Activated T-helper 1 cell treated with anti-CD3 and anti-CD28 coated beads, Interleukin-2, amount 50 U/mL, for 16 hours (primary cell): Measurements from ENCODE around the gene SBDS.
A peak's percentile ranks its signal among the peaks of the same experiment; 100 is the strongest.
"Not testable (repeated sequence)": the region's sequence is repeated elsewhere in the genome, so short reads cannot be mapped to it uniquely, and the experiment has no call there.

Experiments used
- DNase-seq, 2 donors: peaks; one replicate each; pipeline ENCODE4 v3.0.0-alpha.2; 2020; ENCODE audit warnings: low read depth in 1 of 2, low spot score in 1 of 2

Gene SBDS

DNA sequence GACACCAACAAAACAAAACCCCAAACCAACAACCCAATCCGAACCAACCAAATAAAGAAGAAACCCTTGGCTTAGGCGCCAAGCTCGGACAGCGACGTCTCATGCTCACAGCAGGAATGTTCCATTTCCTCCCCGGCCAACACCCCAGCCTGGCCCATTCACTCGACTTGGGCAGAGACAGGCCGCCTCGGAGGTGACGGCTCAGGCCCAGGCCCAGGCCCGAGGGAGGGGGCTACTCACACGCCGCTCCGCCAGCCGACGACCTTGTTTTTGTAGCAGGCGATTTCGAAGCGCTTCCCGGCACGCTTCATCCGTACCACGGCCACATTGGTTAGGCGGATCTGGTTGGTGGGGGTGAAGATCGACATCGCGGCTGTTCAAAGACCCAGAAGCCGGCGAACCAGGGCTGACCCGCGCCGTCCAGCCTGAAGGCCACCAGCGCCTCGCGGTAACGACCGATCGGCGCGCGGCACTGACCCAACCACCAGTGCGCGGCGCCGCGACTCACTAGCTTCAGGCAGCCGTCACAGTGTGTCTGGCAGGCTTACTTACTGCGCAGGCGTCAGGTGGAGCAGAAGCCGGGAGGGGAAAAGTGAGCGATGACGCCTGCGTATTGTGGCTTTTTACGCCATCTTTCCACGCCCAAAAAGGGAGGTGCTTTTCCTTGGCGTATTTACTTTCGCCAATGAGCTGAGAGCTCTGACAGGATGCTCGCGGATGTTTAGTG, at the start of gene SBDS:
TSS of gene SBDS (minus strand) at position 537 of the 727 bp plus-strand sequence. CDS start at position 368, 169 bp downstream.
- DNase-seq, result peak; percentile 76 to 88

GRCh38 chr7:67043559-67043930, 48.2 kb upstream of the SBDS start:
- DNase-seq, result not testable (repeated sequence)

DNA sequence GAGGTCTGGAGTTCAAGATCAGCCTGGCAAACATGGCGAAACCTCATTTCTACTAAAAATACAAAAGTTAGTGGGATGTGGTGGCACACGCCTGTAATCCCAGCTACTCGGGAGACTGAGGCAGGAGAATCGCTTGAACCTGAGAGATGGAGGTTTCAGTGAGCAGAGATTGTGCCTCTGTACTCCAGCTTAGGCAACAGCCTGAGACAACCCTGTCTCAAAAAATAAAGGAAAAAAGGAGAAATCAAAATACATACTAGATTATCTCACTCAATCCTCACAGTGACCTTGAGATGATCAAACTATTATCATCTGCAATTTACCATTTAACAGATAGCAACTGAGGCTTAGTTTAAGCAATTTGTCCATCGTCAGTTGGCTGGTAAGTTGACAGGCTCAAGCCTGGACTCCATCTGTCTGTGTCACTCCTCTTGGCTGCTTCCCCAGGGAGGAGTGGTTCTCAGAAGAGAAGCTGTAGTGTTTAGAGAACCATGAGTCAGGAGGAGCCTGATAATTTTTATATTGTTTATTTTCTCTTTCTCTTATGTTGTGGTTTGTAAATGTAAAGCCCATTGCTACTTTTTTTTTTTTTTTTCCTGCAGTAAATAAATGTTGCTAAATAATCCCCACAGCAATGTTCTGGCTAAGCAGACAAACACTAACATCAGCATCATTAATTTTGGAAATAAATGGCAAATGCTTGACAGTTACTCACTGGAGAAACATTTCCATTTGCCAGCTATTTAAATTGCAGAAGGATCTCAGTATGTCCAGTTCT, 47.6 kb upstream of the SBDS start:
- DNase-seq, result not testable (repeated sequence)

DNA sequence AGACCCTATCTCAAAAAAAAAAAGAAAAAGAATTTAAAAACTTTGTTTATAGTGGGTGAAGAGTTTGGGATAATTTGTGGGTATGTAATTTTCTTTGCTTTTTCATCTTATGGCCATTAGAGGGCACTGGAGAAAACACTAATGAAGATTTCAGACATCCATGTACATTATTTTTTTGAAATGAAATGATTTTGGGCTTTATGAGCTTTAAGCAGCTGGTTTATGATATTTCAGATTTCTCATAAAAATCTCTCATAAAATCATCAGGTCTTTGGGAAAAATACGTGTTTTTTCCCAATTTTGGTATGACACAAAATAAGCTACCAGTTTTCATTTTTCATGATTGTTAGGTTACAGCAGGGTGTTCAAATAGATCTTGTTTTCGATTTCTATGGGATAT, 45.4 kb upstream of the SBDS start:
- DNase-seq, result not testable (repeated sequence)

GRCh38 chr7:67036432-67037395, 41.3 kb upstream of the SBDS start:
- DNase-seq, result not testable (repeated sequence)

GRCh38 chr7:67033251-67033650, 37.9 kb upstream of the SBDS start:
- no peak for DNase-seq

- not testable (repeated sequence) for DNase-seq
These were observed 36.3 kb upstream of the SBDS start for GRCh38 chr7:67031685-67032084.

DNA sequence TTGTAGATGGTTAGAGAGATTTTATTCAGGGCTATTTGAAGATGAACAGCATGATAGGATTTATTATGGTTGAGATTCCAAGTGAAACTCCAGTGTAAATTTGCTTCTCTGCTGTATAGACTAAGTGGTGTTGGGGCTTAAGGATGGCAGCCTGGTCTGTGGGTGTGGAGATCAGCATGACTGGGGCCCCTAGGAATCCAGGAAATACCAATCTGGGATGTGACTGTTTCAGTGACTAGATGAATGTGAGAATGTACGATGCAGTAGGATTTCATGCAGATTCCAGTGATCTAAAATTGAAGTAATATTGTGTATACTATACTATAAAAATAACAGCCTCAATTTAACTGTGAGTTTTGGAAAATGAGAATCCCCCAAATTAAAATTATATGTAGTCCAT, 30.1 kb upstream of the SBDS start:
- DNase-seq, result not testable (repeated sequence)

- no peak for DNase-seq
These were observed 27.1 kb upstream of the SBDS start for GRCh38 chr7:67022511-67022910.

DNA sequence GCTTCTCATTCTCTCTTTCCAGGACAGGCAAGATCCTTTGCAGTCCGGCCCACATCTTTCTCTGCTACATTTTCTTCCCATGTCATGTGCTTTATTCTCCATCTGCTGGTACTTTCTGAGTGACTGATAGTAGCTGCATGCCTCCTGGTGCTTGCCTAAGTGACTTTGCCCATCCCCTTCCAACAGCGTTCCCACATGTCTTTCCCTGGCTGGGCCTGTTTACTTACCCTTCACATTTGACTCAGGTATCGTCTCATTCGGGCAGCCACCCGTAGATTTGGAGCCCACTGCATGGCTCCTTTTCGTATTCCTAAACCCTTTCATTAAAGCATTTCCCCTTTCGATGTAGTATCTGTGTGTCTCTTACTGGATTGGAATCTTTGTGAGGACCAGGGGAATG, 25.9 kb upstream of the SBDS start:
- no peak for DNase-seq

DNA sequence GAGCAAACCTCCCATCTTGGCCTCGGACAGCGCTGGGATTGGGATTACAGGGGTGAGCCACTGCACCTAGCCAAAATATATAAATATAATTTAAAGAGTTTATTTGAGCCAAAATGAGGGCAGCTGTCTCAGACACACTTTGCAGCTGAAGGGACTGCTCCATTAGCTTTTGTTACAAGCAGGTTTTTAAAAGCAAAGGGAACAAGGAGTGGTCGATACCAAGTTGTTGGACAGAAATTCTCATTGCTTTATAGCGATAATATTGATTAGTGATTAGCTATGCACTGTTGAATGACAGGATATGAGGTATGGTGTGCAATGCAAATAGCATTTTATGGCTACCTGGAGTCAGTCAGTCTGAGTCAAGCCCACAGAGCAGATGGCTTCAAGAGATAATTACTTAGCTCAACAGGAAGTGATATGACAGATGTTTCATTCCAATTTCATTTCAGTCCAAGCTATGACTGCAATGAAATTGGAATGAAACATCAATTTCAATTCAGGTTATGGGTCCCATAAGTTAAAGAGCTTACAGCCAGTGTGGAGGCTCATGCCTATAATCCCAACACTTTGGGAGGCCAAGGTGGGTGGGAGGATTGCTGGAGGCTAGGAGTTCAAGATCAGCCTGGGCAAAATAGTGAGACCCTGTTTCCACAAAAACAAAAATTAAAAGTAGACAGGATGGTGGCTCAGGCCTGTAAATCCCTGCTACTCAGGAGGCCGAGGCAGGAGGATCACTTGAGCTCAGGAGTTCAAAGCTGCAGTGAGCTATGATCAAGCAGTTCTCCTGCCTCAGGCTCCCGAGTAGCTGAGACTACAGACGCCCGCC, 24.4 kb upstream of the SBDS start:
- no peak for DNase-seq

DNA sequence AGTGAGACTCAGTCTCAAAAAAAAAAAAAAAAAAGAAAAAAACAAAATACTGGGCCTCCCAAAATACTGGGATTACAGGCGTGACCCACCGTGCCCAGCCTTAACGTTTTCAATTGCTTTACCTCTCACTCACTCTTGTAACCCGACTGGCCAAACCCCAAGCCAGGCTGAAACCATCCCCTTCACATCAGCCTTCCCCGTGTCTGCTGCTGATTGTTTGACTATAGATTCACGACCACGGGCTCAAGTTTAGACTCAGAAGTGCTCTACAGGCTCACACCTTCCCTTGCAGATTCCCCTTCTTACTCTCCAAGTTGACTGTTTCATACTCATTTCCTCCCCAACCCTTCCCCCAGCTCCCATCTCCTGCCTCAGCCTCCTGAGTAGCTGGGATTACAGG, 23.6 kb upstream of the SBDS start:
- DNase-seq, result no peak

DNA sequence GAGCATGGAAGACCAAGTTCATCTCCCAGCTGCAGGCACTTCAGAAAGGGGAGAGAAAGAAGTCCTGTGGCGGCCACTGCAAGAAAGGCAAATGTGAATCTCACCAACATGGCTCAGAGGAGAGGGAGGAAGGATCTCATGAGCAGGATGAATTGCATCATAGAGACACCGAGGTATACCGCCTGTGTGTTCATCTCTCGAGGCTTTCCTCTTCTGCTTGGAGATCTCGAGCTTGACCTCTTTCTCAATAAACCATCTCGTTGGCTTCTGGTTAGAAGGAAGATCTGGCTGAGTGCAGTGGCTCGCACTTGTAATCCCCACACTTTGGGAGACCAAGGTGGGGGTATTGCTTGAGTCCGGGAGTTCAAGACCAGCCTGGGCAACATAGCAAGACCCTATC, 22.6 kb upstream of the SBDS start:
- DNase-seq, result not testable (repeated sequence)

GRCh38 chr7:67014076-67014622, 18.8 kb upstream of the SBDS start:
- DNase-seq, result not testable (repeated sequence)

- not testable (repeated sequence) for DNase-seq
These were observed 14.3 kb upstream of the SBDS start for GRCh38 chr7:67009677-67010076.

DNA sequence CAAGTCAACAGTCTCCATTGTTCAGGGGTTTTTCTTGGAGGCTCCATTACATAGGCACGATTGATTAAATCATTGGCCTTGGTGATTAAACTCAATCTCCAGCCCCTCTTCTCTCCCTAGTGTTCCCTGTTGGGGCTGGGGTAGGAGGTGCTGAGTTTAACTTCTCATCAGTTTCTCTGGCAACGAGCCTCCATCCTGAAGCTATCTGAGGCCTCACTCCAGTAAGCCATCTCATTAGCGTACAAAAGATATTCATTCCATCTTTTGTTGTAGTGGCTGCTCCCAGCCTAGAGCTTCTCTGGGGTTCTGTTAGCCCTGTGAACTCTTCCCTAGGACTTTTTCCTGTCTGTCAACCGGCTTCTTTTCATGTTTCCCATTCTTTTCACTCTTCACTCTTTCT, 12.9 kb upstream of the SBDS start:
- DNase-seq, result no peak

- no peak for DNase-seq
These were observed 11.6 kb upstream of the SBDS start for GRCh38 chr7:67006965-67007364.

GRCh38 chr7:67004145-67004544, 8.8 kb upstream of the SBDS start:
- DNase-seq, result not testable (repeated sequence)

DNA sequence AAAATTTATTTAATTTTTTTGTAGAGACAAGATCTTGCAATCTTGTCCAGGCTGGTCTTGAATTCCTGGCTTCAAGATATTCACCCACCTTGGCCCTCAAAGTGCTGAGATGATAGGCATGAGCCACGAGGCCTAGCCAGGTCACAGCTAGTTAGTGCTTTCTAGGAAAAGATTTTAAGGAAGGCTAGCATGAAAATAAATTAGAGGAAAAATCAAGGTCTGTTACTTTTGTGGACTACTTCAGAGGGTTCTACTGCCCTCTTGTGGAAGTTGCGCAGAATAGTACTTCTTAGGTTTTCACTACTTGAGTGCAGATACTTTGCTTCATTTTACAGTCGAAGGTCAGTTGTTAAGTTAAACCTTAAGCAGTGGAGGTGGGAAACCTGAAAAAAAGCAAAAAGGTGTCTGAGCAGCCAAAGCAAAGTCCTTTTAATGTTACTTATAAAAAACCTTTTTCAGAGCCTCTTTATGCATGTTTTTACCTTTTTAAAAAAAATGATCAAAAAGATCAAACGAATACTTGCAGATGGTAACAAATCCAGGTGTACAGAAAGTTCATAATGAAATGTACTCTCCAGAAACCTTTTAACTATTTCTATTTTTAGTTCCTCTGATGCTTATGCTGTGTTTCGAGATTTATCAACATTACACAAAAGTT, 5.3 kb upstream of the SBDS start:
- not testable (repeated sequence) for DNase-seq
